Lower lobe of right lung (tissue), 2 donors: Measurements from ENCODE around the gene SORCS2. TPM values are rescaled to one million over a fixed set of nuclear protein-coding genes. Genes with fewer than 3 reads are reported as not detected.

Experiments
- ATAC-seq, 2 donors: fragments of 200-7000 bp; cut with Tn5 transposase; one replicate each; pipeline ENCODE4 v1.9.1; 2020 to 2022; ENCODE audit warnings: mild to moderate bottlenecking in 2 of 2, moderate library complexity in 2 of 2
- DNase-seq: peaks from one replicate; pipeline ENCODE4 v3.0.0-alpha.2; 2020
- H3K27ac ChIP-seq: fragments of 200-600 bp; one replicate; pipeline ENCODE4 v1.8.0; 2022
- H3K27me3 ChIP-seq: fragments of 200-600 bp; one replicate; pipeline ENCODE4 v1.8.0; 2022; ENCODE audit warnings: low read depth
- H3K36me3 ChIP-seq: fragments of 200-600 bp; one replicate; pipeline ENCODE4 v1.8.0; 2022; ENCODE audit warnings: mild to moderate bottlenecking
- H3K4me1 ChIP-seq: fragments of 200-600 bp; one replicate; pipeline ENCODE4 v1.8.0; 2022
- H3K4me3 ChIP-seq: fragments of 200-600 bp; one replicate; pipeline ENCODE4 v1.8.0; 2022; ENCODE audit warnings: mild to moderate bottlenecking
- H3K9me3 ChIP-seq: fragments of 200-600 bp; one replicate; pipeline ENCODE4 v1.8.0; 2022
- CTCF ChIP-seq: fragments of 200-600 bp; IDR thresholded peaks from one replicate; pipeline ENCODE4 v1.8.0; 2022; ENCODE audit warnings: antibody characterized with exemption, mild to moderate bottlenecking
- intact Hi-C: fragments of 100-400 bp; cut with DNase I; formaldehyde crosslinking; loops from one replicate; pipeline ENCODE4 v1.11.0; 2022
- total RNA-seq: library from RNA; stranded (reverse); fragmentation: NEBNext Ultra II Directional; extraction: Animal tissue kit (Norgen Biotek cat#: 25700); gene quantifications from one replicate; pipeline ENCODE4 v1.2.1, GENCODE V29; 2021
- donor health status: DM: no; HTN: yes; CAD: no; lungs with severe emphysema.

The SORCS2 gene
- total RNA-seq, 1 donor from 2014 or later: 5.8 TPM

DNA sequence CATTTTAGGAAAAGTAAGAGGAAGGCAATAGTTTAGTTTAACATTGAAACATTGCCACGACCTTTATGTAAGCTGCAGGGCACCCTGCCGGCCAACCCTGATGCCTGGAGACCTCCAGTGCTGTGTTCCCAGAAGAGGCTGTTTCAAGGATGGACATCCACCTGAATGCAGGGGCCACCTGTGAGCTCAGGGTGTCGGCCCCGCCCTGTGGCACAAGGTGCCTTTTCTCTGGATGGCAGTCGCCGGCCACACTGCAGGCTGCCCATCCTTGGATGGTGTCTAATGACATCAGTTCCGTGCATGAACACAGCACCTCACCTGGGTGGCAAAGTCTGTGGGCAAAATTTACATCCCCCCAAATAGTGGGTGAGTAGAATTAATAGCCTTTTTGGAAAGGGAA lies 567.3 kb downstream of the SORCS2 start:
- peaks cover 15% of the 10 kb centered on the region for H3K4me1 ChIP-seq
- TF ChIP-seq CTCF: no peak
- ATAC-seq: no peak
- peak; percentile 45 for DNase-seq
- no peak overlapping the region for H3K27ac ChIP-seq
- H3K36me3 ChIP-seq: peaks cover 29% of the 10 kb centered on the region
- H3K27me3 ChIP-seq: no peaks in the 10 kb centered on the region
- H3K4me3 ChIP-seq: no peak overlapping the region
- intact Hi-C loops: loop anchor here (5.0 kb wide), 1 partner anchor 43 kb away; no protein-coding TSS in a partner anchor
- no peaks in the 10 kb centered on the region for H3K9me3 ChIP-seq

- peak; percentile 41 for DNase-seq
- TF ChIP-seq CTCF: no peak
- intact Hi-C loops: no loop called here
Observed at GRCh38 chr4:7760228-7760627, 567.9 kb downstream of the SORCS2 start.

GRCh38 chr4:7760706-7761105 lies 568.4 kb downstream of the SORCS2 start:
- intact Hi-C loops: no loop called here
- TF ChIP-seq CTCF: no peak
- Histone ChIP-seq H3K4me1 (peaks cover 15% of the 10 kb centered on the region), H3K36me3 (peaks cover 37% of the 10 kb centered on the region), H3K4me3 (no peak overlapping the region), H3K27ac (no peak overlapping the region), H3K9me3 (no peaks in the 10 kb centered on the region), H3K27me3 (no peaks in the 10 kb centered on the region)
- DNase-seq: peak; percentile 31
- no peak for ATAC-seq

More at GRCh38 chr4:7760228-7760627, 567.9 kb downstream of the SORCS2 start:
- Histone ChIP-seq H3K4me1 (peaks cover 15% of the 10 kb centered on the region), H3K27ac (no peak overlapping the region), H3K9me3 (no peaks in the 10 kb centered on the region), H3K27me3 (no peaks in the 10 kb centered on the region), H3K36me3 (peaks cover 32% of the 10 kb centered on the region), H3K4me3 (no peak overlapping the region)
- ATAC-seq: no peak

- Histone ChIP-seq H3K36me3 (peaks cover 40% of the 10 kb centered on the region), H3K27ac (no peak overlapping the region), H3K9me3 (no peaks in the 10 kb centered on the region), H3K4me1 (peaks cover 15% of the 10 kb centered on the region), H3K4me3 (no peak overlapping the region), H3K27me3 (no peaks in the 10 kb centered on the region)
- no peak for TF ChIP-seq CTCF
- intact Hi-C loops: no loop called here
- no peak for DNase-seq
- ATAC-seq: no peak
Observed at GRCh38 chr4:7761312-7761711, 569.0 kb downstream of the SORCS2 start.

DNA sequence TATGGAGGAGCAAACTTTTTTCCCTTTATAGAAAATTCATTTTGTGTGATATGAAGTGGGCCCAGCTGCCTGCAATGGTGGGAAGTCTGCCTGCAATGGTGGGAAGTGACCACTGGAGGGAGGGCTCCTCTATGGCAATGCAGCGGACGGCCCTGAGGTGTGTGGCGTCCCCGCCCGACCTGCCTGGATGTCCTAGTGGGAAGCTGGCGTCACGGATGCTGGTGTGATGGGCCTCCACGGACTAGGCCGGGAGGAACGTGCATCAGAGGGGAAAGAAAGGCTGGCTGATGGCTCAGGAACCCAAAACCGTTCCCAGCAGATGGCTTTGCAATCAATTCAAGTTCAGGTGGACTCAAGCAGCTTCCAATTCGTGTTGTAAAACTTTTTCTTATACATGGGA lies 569.4 kb downstream of the SORCS2 start:
- peak; percentile 82 for TF ChIP-seq CTCF
- peak; percentile 86 to 88 for ATAC-seq
- peaks cover 44% of the 10 kb centered on the region for H3K36me3 ChIP-seq
- peak; percentile 83 for DNase-seq
- no peaks in the 10 kb centered on the region for H3K9me3 ChIP-seq
- no peaks in the 10 kb centered on the region for H3K27me3 ChIP-seq
- H3K27ac ChIP-seq: no peak overlapping the region
- intact Hi-C loops: no loop called here
- peaks cover 12% of the 10 kb centered on the region for H3K4me1 ChIP-seq
- no peak overlapping the region for H3K4me3 ChIP-seq
